ENCODE measurements around the gene FGGY.

FGGY gene

DNA sequence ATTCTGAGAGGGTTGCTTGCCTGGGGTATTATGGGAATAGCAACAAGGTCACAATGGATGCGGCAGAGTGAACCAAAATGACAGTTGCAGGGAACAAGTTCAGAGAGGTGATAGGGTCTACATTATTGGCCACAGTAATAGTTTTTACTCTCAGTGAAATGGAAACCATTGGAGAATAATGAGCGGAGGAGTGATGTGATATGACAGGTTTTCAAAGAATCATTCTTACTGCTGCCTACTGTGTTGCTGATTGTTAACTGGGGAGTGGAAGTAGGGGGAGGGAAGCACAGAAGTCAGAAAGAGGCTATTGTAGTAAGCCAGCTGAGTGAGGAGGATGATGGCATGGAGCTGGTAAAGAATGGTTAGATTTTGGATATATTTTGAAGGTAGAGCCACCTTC is 322.7 kb downstream of the FGGY start:
- Histone ChIP-seq H3K4me1 (ENCODE audit: control insufficient read depth, insufficient read depth, low read length) (no peaks in the 10 kb centered on the region), H3K9me3 (ENCODE audit: control insufficient read depth, low read length) (no peaks in the 10 kb centered on the region), H3K4me3 (ENCODE audit: insufficient read depth, low read depth, low read length) (no peak overlapping the region), H3K27ac (ENCODE audit: insufficient read depth, low read depth, low read length, poor library complexity, severe bottlenecking) (no peak overlapping the region), H3K27me3 (ENCODE audit: control insufficient read depth, insufficient read depth, low read length, poor library complexity, severe bottlenecking) (no peaks in the 10 kb centered on the region), H3K36me3 (ENCODE audit: control insufficient read depth, insufficient read depth, low read length) (no peaks in the 10 kb centered on the region)
- WGBS, 2 experiments, result 95 to 96% methylated on average over 2 of the region's 2 CpGs

DNA sequence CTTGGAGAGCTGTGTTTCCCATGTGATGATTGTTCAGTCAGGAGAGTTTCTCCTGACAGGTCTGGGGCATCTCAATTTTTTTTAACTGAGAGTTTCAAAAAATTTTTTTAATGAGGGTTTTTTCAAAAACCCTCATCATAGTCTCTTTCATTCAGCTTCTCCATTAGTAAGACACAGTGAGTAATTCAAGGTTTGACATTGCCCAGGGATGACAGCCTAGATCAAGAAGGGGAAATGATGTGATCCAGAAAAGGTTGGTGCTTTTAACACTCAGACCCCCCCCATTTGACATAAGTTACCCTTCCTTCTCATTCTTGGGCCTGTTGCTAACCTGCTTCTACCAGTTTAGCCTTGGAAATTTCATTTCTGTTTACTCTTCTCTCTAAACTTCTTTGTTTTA is 328.5 kb downstream of the FGGY start:
- no peak overlapping the region for H3K27ac ChIP-seq (ENCODE audit: insufficient read depth, low read depth, low read length, poor library complexity, severe bottlenecking)
- H3K36me3 ChIP-seq (ENCODE audit: control insufficient read depth, insufficient read depth, low read length), result no peaks in the 10 kb centered on the region
- H3K4me3 ChIP-seq (ENCODE audit: insufficient read depth, low read depth, low read length), result no peak overlapping the region
- no peaks in the 10 kb centered on the region for H3K27me3 ChIP-seq (ENCODE audit: control insufficient read depth, insufficient read depth, low read length, poor library complexity, severe bottlenecking)
- no peaks in the 10 kb centered on the region for H3K4me1 ChIP-seq (ENCODE audit: control insufficient read depth, insufficient read depth, low read length)
- H3K9me3 ChIP-seq (ENCODE audit: control insufficient read depth, low read length), result no peaks in the 10 kb centered on the region

DNA sequence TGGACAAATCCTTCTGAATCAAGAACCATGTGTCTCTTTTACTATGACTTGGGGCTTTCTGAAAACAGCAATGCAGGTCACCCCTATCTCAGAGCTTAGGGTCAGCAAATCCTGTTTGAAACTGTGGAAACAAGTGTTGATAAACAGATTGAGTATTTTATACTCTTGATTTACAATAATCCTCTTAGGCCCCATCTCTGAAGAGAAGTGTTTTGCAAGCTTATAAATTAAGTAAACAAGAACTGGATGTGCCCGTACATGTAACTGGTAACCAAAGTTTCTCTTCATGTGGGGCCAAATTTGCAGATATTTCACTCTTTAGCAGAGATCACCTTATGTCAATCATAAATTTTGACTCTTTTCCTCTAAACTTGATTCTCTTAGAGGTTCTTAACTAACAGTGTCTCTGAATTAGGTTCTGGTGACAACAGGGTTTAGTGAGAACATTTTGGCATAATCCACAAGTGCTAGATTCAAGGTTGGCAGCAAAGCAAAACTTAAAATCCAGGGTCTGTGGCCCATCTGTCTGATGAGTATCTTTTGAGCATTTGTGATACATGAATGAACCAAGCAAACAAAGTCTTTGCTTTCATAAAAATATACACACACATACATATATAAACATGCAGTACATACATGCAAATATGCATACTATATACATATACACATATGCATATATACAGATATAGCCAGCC is 334.8 kb downstream of the FGGY start:
- Histone ChIP-seq H3K9me3 (ENCODE audit: control insufficient read depth, low read length) (no peaks in the 10 kb centered on the region), H3K36me3 (ENCODE audit: control insufficient read depth, insufficient read depth, low read length) (no peaks in the 10 kb centered on the region), H3K27me3 (ENCODE audit: control insufficient read depth, insufficient read depth, low read length, poor library complexity, severe bottlenecking) (no peaks in the 10 kb centered on the region), H3K27ac (ENCODE audit: insufficient read depth, low read depth, low read length, poor library complexity, severe bottlenecking) (no peak overlapping the region), H3K4me1 (ENCODE audit: control insufficient read depth, insufficient read depth, low read length) (no peaks in the 10 kb centered on the region), H3K4me3 (ENCODE audit: insufficient read depth, low read depth, low read length) (no peak overlapping the region)
- 93 to 95% methylated on average over 1 of the region's 1 CpG for WGBS, 2 experiments

DNA sequence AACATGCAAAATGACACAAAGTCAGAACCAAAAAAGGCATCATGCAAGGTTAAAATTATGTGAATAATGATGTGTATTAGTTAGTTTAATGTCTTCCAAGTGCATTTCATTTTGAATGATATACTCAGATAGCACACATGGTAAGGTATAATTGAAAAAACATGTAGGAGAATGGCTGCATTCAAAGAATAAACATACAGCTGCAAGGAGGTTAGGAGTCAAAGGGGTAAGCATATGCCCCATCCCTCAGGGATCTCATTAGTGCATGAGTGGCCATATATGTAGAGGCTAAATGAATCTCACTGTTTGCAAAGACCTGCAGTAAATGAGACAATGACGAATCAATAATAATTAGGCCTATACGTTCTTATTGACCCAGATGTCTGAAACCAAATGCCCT is 338.2 kb downstream of the FGGY start:
- WGBS, 2 experiments, result 94 to 100% methylated on average over 2 of the region's 2 CpGs
- Histone ChIP-seq H3K4me3 (ENCODE audit: insufficient read depth, low read depth, low read length) (no peak overlapping the region), H3K27ac (ENCODE audit: insufficient read depth, low read depth, low read length, poor library complexity, severe bottlenecking) (no peak overlapping the region), H3K9me3 (ENCODE audit: control insufficient read depth, low read length) (no peaks in the 10 kb centered on the region), H3K27me3 (ENCODE audit: control insufficient read depth, insufficient read depth, low read length, poor library complexity, severe bottlenecking) (no peaks in the 10 kb centered on the region), H3K36me3 (ENCODE audit: control insufficient read depth, insufficient read depth, low read length) (no peaks in the 10 kb centered on the region), H3K4me1 (ENCODE audit: control insufficient read depth, insufficient read depth, low read length) (peaks cover 9% of the 10 kb centered on the region)

DNA sequence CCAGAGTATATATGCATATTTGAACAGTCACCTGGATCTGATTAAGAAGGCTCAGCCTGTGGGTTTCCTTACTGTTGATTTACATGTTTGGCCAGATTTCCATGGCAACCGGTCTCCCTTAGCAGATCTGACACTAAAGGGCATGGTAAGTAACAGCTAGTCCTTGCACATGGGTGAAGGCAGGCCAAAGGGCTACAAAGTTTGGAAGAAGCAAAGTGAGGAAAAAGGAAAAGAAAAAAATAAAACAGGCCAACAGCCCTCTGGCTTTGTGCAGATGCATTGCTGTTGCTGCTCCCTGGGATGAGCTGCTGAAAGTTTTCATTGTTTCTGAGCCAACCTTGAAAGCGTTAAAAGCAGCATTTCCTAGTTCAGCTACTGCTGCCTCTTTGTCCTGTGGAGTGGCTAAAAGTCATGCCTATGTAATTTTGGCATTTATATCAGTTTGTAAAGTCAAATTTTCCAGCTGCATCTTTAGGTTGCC is 341.4 kb downstream of the FGGY start:
- Histone ChIP-seq H3K27me3 (ENCODE audit: control insufficient read depth, insufficient read depth, low read length, poor library complexity, severe bottlenecking) (no peaks in the 10 kb centered on the region), H3K4me1 (ENCODE audit: control insufficient read depth, insufficient read depth, low read length) (peaks cover 9% of the 10 kb centered on the region), H3K9me3 (ENCODE audit: control insufficient read depth, low read length) (no peaks in the 10 kb centered on the region), H3K36me3 (ENCODE audit: control insufficient read depth, insufficient read depth, low read length) (no peaks in the 10 kb centered on the region), H3K27ac (ENCODE audit: insufficient read depth, low read depth, low read length, poor library complexity, severe bottlenecking) (peak overlapping the region; percentile 68), H3K4me3 (ENCODE audit: insufficient read depth, low read depth, low read length) (no peak overlapping the region)
- WGBS, 2 experiments, result 87 to 94% methylated on average over 2 of the region's 2 CpGs

DNA sequence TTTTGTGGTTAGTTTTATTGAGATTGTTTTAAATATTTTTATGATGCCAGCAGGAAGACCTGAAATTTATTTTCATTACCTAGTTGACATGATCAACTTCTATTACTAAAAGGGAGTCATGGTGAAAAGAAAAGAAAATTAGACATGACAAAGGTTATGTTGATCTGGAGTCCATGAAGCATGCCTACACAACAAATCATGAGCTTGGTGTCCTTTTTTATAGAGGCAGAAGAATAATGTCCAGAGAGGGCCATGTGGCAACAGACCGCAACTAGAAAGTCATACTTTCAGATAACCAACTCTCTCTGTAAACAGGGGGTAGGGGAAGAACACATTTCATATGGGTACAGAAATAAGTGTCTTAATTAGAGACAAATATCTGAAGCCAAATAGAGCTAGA is 342.4 kb downstream of the FGGY start:
- H3K27ac ChIP-seq (ENCODE audit: insufficient read depth, low read depth, low read length, poor library complexity, severe bottlenecking), result no peak overlapping the region

DNA sequence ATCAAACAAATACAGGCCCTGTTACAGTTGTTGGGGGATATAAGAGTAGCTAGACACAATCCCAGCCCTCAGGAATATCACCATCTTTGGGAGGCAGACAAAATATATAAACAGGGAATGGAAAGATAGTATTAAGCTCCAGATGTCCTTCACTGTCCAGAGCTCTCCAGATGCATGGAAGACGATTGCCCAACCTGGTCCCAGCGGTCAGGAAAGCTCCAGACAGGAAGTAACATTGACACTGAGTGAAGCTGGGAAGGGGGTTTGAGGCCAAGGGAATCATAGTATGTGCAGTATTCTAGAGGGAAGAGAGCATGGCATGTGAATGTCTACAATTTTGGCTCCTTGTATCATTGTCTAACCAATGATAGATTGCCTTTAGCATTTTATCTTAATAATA is 344.0 kb downstream of the FGGY start:
- Histone ChIP-seq H3K36me3 (ENCODE audit: control insufficient read depth, insufficient read depth, low read length) (no peaks in the 10 kb centered on the region), H3K4me3 (ENCODE audit: insufficient read depth, low read depth, low read length) (no peak overlapping the region), H3K27me3 (ENCODE audit: control insufficient read depth, insufficient read depth, low read length, poor library complexity, severe bottlenecking) (no peaks in the 10 kb centered on the region), H3K4me1 (ENCODE audit: control insufficient read depth, insufficient read depth, low read length) (peaks cover 9% of the 10 kb centered on the region), H3K9me3 (ENCODE audit: control insufficient read depth, low read length) (no peaks in the 10 kb centered on the region), H3K27ac (ENCODE audit: insufficient read depth, low read depth, low read length, poor library complexity, severe bottlenecking) (no peak overlapping the region)
- 91 to 95% methylated on average over 2 of the region's 2 CpGs for WGBS, 2 experiments

More for the DNA sequence above, 342.4 kb downstream of the FGGY start:
- Histone ChIP-seq H3K4me3 (ENCODE audit: insufficient read depth, low read depth, low read length) (no peak overlapping the region), H3K4me1 (ENCODE audit: control insufficient read depth, insufficient read depth, low read length) (peaks cover 9% of the 10 kb centered on the region), H3K36me3 (ENCODE audit: control insufficient read depth, insufficient read depth, low read length) (no peaks in the 10 kb centered on the region), H3K9me3 (ENCODE audit: control insufficient read depth, low read length) (no peaks in the 10 kb centered on the region), H3K27me3 (ENCODE audit: control insufficient read depth, insufficient read depth, low read length, poor library complexity, severe bottlenecking) (no peaks in the 10 kb centered on the region)
- 86% methylated on average over 1 of the region's 1 CpG; no CpG with 5 or more reads in 1 of the 2 experiments for whole genome bisulfite sequencing, 2 experiments

DNA sequence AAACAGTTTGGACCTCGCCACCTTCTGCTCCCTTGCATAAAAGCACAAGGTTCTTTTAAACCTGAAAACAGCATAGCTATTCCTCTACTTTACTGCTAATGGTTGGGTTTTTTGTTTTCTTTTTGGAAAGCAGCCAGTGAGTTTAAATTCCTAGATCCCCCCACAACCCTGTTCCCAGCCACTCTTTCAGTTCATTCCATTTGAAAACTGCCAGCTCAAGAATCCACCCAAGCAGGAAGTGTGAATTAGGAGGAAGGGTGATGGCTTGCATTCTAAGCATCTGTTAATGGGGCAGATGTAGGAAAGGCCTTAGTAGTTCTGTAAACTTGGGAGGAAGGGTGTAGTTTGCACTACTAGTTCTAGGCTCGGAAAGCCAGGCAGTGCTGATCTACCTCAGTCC is 344.9 kb downstream of the FGGY start:
- Histone ChIP-seq H3K36me3 (ENCODE audit: control insufficient read depth, insufficient read depth, low read length) (no peaks in the 10 kb centered on the region), H3K27ac (ENCODE audit: insufficient read depth, low read depth, low read length, poor library complexity, severe bottlenecking) (no peak overlapping the region), H3K27me3 (ENCODE audit: control insufficient read depth, insufficient read depth, low read length, poor library complexity, severe bottlenecking) (no peaks in the 10 kb centered on the region), H3K4me3 (ENCODE audit: insufficient read depth, low read depth, low read length) (no peak overlapping the region), H3K9me3 (ENCODE audit: control insufficient read depth, low read length) (no peaks in the 10 kb centered on the region), H3K4me1 (ENCODE audit: control insufficient read depth, insufficient read depth, low read length) (peaks cover 9% of the 10 kb centered on the region)
- WGBS, 2 experiments, result 80 to 86% methylated on average over 1 to 2 of the region's 2 CpGs

DNA sequence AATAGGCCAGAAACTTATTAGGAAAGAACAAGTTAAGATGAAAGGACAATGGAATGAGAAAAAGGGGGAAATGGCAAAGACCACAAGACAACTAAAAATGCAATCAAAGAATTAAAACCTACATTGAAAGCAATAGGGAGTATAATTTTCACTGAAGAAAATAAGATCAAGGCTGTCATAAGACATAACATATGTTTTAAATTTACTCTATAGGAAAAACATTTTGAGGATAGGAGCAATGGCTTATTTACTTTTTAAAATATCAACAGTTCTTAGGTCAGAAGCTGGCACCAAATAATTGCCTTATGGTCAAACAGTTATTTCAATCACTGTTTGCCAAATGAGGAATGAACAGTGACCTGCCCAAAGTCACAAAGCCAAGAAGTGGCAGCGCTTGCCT is 346.6 kb downstream of the FGGY start:
- Histone ChIP-seq H3K27me3 (ENCODE audit: control insufficient read depth, insufficient read depth, low read length, poor library complexity, severe bottlenecking) (no peaks in the 10 kb centered on the region), H3K36me3 (ENCODE audit: control insufficient read depth, insufficient read depth, low read length) (no peaks in the 10 kb centered on the region), H3K4me1 (ENCODE audit: control insufficient read depth, insufficient read depth, low read length) (peaks cover 2% of the 10 kb centered on the region), H3K9me3 (ENCODE audit: control insufficient read depth, low read length) (no peaks in the 10 kb centered on the region), H3K27ac (ENCODE audit: insufficient read depth, low read depth, low read length, poor library complexity, severe bottlenecking) (no peak overlapping the region), H3K4me3 (ENCODE audit: insufficient read depth, low read depth, low read length) (no peak overlapping the region)
- WGBS, 2 experiments, result 93 to 95% methylated on average over 1 of the region's 1 CpG

DNA sequence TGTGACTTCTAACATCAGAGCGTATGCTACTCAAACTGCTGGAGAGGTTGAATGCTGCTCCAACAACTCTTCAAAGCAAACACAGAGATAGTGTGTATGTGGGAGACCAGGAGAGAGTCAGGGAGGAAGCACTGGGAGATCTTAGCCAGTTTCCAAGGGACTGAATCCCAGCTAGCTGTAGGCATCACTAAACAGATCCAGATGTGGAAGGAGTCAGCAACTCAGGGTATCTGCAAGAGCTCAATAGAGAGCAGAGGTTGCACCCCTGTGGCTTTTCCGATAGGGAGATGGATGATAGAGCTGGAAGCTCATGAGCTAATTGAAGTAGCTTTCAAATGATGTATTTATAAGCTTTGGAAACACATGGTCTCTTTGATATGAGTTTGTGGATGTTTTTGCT is 349.0 kb downstream of the FGGY start:
- Histone ChIP-seq H3K9me3 (ENCODE audit: control insufficient read depth, low read length) (no peaks in the 10 kb centered on the region), H3K36me3 (ENCODE audit: control insufficient read depth, insufficient read depth, low read length) (no peaks in the 10 kb centered on the region), H3K27ac (ENCODE audit: insufficient read depth, low read depth, low read length, poor library complexity, severe bottlenecking) (no peak overlapping the region), H3K4me1 (ENCODE audit: control insufficient read depth, insufficient read depth, low read length) (no peaks in the 10 kb centered on the region), H3K4me3 (ENCODE audit: insufficient read depth, low read depth, low read length) (no peak overlapping the region), H3K27me3 (ENCODE audit: control insufficient read depth, insufficient read depth, low read length, poor library complexity, severe bottlenecking) (no peaks in the 10 kb centered on the region)
- WGBS, 2 experiments, result 92 to 94% methylated on average over 2 of the region's 2 CpGs

Measured in ectodermal cell (in vitro differentiated cells).